Measurements from ENCODE around the gene LRRK1.

The LRRK1 gene

GRCh38 chr15:101020945-101021344, 101.8 kb downstream of the LRRK1 start:
- Histone ChIP-seq H3K9me3 (ENCODE audit: low read length) (no peaks in the 10 kb centered on the region), H3F3A (ENCODE audit: insufficient read depth, low read length) (no peaks in the 10 kb centered on the region), H3K27ac (ENCODE audit: low read depth, low read length, poor library complexity, severe bottlenecking) (no peak overlapping the region), H3K36me3 (ENCODE audit: insufficient read depth, low read length) (peaks cover 99% of the 10 kb centered on the region), H3K27me3 (ENCODE audit: insufficient read depth, low read length) (no peaks in the 10 kb centered on the region), H2AFZ (ENCODE audit: low read length) (no peak overlapping the region), H3K9me2 (ENCODE audit: low read depth, low read length) (no peaks in the 10 kb centered on the region), H4K20me1 (ENCODE audit: insufficient read depth, low read length) (no peaks in the 10 kb centered on the region), H3K4me3 (ENCODE audit: low read depth, low read length, poor library complexity, severe bottlenecking) (no peak overlapping the region), H3K4me2 (ENCODE audit: low read length) (no peak overlapping the region), H3K9ac (ENCODE audit: low read length) (no peak overlapping the region), H3K79me2 (ENCODE audit: insufficient read depth, low read length) (no peaks in the 10 kb centered on the region), H3K4me1 (ENCODE audit: insufficient read depth, low read length, severe bottlenecking) (no peaks in the 10 kb centered on the region)
- TF ChIP-seq, protein P1, sequence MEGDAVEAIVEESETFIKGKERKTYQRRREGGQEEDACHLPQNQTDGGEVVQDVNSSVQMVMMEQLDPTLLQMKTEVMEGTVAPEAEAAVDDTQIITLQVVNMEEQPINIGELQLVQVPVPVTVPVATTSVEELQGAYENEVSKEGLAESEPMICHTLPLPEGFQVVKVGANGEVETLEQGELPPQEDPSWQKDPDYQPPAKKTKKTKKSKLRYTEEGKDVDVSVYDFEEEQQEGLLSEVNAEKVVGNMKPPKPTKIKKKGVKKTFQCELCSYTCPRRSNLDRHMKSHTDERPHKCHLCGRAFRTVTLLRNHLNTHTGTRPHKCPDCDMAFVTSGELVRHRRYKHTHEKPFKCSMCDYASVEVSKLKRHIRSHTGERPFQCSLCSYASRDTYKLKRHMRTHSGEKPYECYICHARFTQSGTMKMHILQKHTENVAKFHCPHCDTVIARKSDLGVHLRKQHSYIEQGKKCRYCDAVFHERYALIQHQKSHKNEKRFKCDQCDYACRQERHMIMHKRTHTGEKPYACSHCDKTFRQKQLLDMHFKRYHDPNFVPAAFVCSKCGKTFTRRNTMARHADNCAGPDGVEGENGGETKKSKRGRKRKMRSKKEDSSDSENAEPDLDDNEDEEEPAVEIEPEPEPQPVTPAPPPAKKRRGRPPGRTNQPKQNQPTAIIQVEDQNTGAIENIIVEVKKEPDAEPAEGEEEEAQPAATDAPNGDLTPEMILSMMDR (IDR thresholded peaks at IDR 0.05; ENCODE audit: low read length), result no peak
- TF ChIP-seq EZH2 (IDR thresholded peaks at IDR 0.05; ENCODE audit: borderline replicate concordance, low read length), result no peak

- H3K9ac ChIP-seq (ENCODE audit: low read length), result no peak overlapping the region
Observed at GRCh38 chr15:101022306-101022705, 103.1 kb downstream of the LRRK1 start.

GRCh38 chr15:101022876-101023275, 103.7 kb downstream of the LRRK1 start:
- H3K79me2 ChIP-seq (ENCODE audit: insufficient read depth, low read length), result no peaks in the 10 kb centered on the region
- H3K9me2 ChIP-seq (ENCODE audit: low read depth, low read length), result no peaks in the 10 kb centered on the region
- TF ChIP-seq, protein P1 (IDR thresholded peaks at IDR 0.05; ENCODE audit: low read length), result no peak
- TF ChIP-seq EZH2 (IDR thresholded peaks at IDR 0.05; ENCODE audit: borderline replicate concordance, low read length), result no peak
- H2AFZ ChIP-seq (ENCODE audit: low read length), result no peak overlapping the region
- no peak overlapping the region for H3K4me3 ChIP-seq (ENCODE audit: low read depth, low read length, poor library complexity, severe bottlenecking)
- no peaks in the 10 kb centered on the region for H3K9me3 ChIP-seq (ENCODE audit: low read length)
- no peaks in the 10 kb centered on the region for H3K4me1 ChIP-seq (ENCODE audit: insufficient read depth, low read length, severe bottlenecking)
- no peaks in the 10 kb centered on the region for H3F3A ChIP-seq (ENCODE audit: insufficient read depth, low read length)
- H3K27me3 ChIP-seq (ENCODE audit: insufficient read depth, low read length), result no peaks in the 10 kb centered on the region
- H3K4me2 ChIP-seq (ENCODE audit: low read length), result no peak overlapping the region
- H3K27ac ChIP-seq (ENCODE audit: low read depth, low read length, poor library complexity, severe bottlenecking), result no peak overlapping the region
- no peaks in the 10 kb centered on the region for H4K20me1 ChIP-seq (ENCODE audit: insufficient read depth, low read length)
- H3K9ac ChIP-seq (ENCODE audit: low read length), result no peak overlapping the region
- peaks cover 99% of the 10 kb centered on the region for H3K36me3 ChIP-seq (ENCODE audit: insufficient read depth, low read length)

More at GRCh38 chr15:101022306-101022705, 103.1 kb downstream of the LRRK1 start:
- no peaks in the 10 kb centered on the region for H3F3A ChIP-seq (ENCODE audit: insufficient read depth, low read length)
- H4K20me1 ChIP-seq (ENCODE audit: insufficient read depth, low read length), result no peaks in the 10 kb centered on the region
- H3K9me3 ChIP-seq (ENCODE audit: low read length), result no peaks in the 10 kb centered on the region
- H2AFZ ChIP-seq (ENCODE audit: low read length), result no peak overlapping the region
- no peak for TF ChIP-seq EZH2 (IDR thresholded peaks at IDR 0.05; ENCODE audit: borderline replicate concordance, low read length)
- TF ChIP-seq, protein P1 (IDR thresholded peaks at IDR 0.05; ENCODE audit: low read length), result no peak
- no peaks in the 10 kb centered on the region for H3K27me3 ChIP-seq (ENCODE audit: insufficient read depth, low read length)
- no peaks in the 10 kb centered on the region for H3K9me2 ChIP-seq (ENCODE audit: low read depth, low read length)
- H3K36me3 ChIP-seq (ENCODE audit: insufficient read depth, low read length), result peaks cover 99% of the 10 kb centered on the region
- H3K4me1 ChIP-seq (ENCODE audit: insufficient read depth, low read length, severe bottlenecking), result no peaks in the 10 kb centered on the region
- H3K79me2 ChIP-seq (ENCODE audit: insufficient read depth, low read length), result no peaks in the 10 kb centered on the region
- no peak overlapping the region for H3K27ac ChIP-seq (ENCODE audit: low read depth, low read length, poor library complexity, severe bottlenecking)
- H3K4me2 ChIP-seq (ENCODE audit: low read length), result no peak overlapping the region
- H3K4me3 ChIP-seq (ENCODE audit: low read depth, low read length, poor library complexity, severe bottlenecking), result no peak overlapping the region
